IPS-NIHi11 (cell line): ENCODE results near the gene HP.
"Not testable (repeated sequence)": the region's sequence is repeated elsewhere in the genome, so short reads cannot be mapped to it uniquely, and the experiment has no call there.

Experiments used
- DNase-seq: peaks from one replicate; pipeline ENCODE4 v3.0.0; 2012; ENCODE audit warnings: mixed read lengths, low spot score

The HP gene

GRCh38 chr16:72054254-72054847 lies at the start of gene HP:
HP (plus strand) TSS chr16:72054505; CDS start chr16:72054653, 148 bp downstream.
- not testable (repeated sequence) for DNase-seq

DNA sequence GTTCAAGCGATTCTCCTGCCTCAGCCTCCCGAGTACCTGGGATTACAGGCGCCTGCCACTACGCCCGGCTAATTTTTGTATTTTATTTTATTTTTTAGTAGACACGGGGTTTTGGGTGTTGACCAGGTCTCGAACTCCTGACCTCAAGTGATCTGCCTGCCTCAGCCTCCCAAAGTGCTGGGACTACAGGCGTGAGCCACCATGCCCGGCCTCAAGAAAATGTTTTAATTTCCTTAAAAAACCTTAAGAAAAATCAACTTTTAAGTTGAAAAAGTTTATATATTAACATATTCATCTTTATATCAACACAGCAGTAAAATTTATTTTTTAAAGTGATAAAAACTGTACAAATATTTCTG lies 46.3 kb upstream of the HP start:
- DNase-seq, result not testable (repeated sequence)

DNA sequence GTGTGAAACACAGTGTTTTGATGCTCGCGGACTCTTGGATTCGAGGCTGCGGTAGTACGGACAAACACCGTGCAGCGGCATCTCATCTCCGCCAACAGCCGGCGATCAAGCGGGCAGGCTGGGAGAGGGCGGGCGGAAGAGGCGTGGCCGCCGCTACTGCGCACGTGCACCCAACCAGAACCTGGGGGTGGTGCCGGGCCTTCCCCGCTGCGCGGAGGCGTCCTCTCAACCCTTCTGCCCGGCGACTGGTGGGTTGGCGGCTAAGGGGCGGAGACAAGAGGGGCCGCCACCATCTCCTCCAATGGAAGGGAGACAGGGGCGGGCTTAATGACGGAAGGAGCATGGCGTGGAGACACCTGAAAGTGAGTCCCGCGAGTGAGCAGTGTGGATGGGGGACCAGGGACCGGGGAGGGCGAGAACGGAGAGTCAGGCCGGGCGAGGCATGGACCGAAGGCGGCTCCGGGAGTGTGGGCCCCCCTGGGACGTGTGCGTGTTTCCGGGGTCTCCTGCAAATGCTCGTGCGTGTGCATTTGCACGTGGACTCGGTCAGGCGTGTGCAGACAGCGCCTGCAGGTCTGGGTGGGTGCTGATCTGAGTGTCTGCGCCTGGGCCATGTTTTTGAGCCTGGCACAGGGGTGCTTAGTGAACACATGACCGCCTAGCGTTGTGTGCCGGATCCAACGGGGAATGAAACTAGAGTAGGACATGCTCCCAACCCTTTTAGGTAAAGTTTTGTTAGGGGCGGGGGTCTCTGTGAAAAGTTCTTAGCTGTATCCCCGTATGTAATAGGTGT lies 45.7 kb upstream of the HP start, which contains the start of gene DHODH:
DHODH (plus strand) TSS at position 321 of the 793 bp plus-strand sequence; CDS start at position 342, 21 bp downstream.
- peak; percentile 100 for DNase-seq

- DNase-seq, result no peak
Observed at GRCh38 chr16:72009779-72010178, 44.5 kb upstream of the HP start.

DNA sequence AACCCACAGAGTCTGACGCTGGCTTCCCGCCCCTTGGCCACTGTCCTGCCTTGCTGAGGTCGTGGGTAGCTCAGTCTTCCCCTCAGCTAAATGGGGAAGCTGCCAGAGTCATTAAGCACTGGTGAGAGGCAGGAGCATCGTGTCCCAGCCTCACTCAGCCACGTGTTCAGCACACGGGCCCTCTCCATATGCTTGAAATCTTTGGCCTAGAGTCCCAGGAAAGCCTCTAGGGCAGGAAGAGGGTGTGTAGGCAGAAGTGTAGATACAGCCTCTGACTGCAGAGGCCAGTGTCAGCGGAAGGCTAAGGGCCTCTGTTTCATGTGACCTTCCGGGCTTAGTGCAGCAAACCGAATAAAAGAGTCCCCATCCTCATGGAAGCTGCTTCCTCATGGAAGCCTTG lies 41.7 kb upstream of the HP start:
- DNase-seq, result no peak

GRCh38 chr16:72013389-72013788 lies 40.9 kb upstream of the HP start:
- no peak for DNase-seq

- no peak for DNase-seq
Observed at GRCh38 chr16:72013888-72014581, 40.3 kb upstream of the HP start.

DNA sequence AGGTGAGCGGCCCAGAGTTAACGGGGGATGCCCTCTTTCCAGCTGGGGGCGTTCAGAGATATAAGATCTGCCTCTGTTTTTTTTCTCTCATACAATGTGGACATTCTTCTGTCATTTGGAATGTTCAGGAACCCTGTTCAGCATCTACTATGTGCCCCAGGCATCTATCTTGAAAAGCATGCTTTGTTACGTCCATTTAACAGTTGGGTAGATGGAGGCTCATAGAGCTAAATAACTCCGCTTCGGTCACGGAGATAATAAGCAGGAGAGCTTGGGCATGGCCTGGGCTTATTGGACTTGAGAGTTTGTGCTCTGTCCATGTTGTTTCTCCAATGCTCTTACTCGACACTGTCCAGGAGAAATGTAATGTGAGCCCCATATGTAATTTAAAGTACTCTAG lies 39.6 kb upstream of the HP start:
- no peak for DNase-seq

- DNase-seq, result no peak
Observed at GRCh38 chr16:72015124-72015523, 39.2 kb upstream of the HP start.

DNA sequence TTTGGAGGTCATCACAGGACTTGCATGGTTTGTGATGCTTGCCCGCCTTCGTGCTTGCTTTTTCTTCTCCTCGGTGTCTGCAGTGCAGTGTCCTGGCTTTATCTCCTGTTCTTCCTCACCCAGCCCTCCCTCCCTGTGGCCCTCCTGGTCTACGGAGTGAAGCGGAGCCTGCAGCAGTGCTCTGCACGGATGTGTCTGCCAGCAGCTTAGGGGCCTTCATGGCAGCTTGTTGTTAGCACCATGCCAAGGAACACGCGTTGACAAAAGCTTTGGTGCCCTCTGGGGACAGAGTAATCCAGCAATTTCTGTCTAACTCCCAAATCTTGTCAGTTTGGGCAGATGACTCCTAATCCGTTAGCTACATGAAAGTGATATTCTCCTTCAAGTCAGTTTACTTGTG lies 35.8 kb upstream of the HP start:
- DNase-seq, result no peak

GRCh38 chr16:72021043-72021442 lies 33.3 kb upstream of the HP start:
- DNase-seq, result peak; percentile 79

GRCh38 chr16:72022127-72022526 lies 32.2 kb upstream of the HP start:
- no peak for DNase-seq

- DNase-seq, result no peak
Observed at GRCh38 chr16:72023962-72024361, 30.3 kb upstream of the HP start.

DNA sequence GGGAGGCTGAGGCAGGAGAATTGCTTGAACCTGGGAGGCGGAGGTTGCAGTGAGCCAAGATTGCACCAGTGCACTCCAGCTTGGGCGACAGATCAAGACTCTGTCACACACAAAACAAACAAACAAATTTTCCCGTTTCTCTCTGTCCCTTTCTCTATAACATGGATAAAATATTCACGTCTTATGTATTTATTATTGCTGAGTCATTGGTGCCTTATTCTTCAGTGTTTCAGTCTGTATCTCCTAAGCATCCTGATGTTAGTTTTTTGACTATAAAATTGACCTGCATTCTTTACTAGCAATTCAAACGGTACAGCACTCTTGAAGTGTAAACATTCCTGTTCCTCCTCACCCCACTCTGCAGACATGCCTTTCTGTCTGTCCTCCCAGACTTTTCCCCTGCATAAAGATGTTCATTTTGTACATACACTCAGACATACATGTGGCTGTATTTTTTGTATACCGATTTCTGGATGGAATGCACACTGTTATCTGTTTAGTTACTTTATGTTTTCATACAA lies 29.4 kb upstream of the HP start:
- no peak for DNase-seq

DNA sequence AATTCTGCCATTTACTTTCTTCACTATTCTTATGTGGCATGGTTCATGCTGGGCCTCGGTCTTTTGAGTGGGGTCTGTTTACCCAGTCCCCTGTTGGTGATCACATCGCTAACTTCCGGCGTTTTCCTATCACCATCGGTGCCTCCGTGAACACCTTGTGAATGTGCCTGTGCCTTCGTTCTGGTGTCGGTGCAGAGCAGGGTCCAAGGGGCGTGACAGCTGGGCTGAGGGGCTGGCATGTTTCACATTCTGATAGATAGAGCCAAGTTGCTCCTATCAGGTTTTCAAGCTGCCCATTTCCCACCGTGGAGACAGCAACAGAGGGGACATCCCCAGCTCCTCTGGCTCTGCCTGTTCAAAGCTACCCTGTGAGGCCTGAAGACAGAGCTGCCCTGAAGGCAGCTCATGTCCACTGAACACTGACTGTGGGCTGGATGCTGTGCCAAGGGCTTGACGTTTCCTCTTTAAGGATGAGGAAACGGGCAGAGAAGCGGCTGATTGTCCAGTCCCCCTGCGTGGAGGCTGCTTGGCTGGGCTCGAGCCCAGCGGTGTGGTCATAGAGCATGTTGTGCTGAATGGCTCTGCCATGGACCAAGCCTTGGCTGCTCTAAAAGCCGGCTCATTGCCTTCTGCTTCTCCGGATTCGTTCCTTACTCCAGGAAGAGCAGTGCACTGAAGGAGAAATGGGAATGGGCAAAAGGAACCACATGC lies 28.7 kb upstream of the HP start:
- DNase-seq, result no peak

GRCh38 chr16:72027669-72028378 lies 26.5 kb upstream of the HP start:
- DNase-seq, result no peak

GRCh38 chr16:72029567-72030271 lies 24.6 kb upstream of the HP start:
- DNase-seq, result no peak

DNA sequence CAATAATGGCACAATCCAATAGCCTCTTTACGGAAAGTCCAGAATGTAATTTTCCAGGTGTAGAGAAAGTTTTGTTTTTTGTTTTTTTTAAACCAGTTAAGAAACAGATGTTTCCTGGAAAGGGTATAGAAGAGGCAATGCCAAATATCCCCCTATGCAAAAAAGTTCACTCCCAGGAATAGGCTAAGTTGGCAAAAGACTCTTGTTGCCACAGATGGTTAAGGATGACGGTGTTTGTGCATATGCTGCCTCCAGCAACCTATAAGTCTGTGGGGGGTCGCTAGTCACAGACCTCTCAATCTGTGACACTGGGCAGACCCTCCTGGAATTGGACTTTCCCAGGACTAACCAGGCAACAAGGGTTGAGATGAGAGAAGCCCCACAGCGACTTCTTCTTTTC lies 20.9 kb upstream of the HP start:
- no peak for DNase-seq

GRCh38 chr16:72036098-72036497 lies 18.2 kb upstream of the HP start:
- peak; percentile 23 for DNase-seq

GRCh38 chr16:72042157-72042660 lies 12.1 kb upstream of the HP start:
- no peak for DNase-seq

GRCh38 chr16:72043058-72043457 lies 11.2 kb upstream of the HP start:
- DNase-seq, result no peak
